ENCODE measurements around the gene ESYT1.

The ESYT1 gene

GRCh38 chr12:56084958-56085543 lies 43.0 kb upstream of the ESYT1 start (continued):
- TF ChIP-seq PRDM2 (tag by site-specific recombination; IDR thresholded peaks at IDR 0.05; ENCODE audit: borderline replicate concordance), result no peak
- TF ChIP-seq CTCF (tag by site-specific recombination; IDR thresholded peaks at IDR 0.05), result 0 out of 2 replicates have a peak, but pooled peaks have one; percentile 10
- TF ChIP-seq ZNF280D (tag by site-specific recombination; IDR thresholded peaks at IDR 0.05), result no peak
- no peak for TF ChIP-seq ZNF26 (tag by site-specific recombination; IDR thresholded peaks at IDR 0.05)
- peak; percentile 43 for TF ChIP-seq ZNF654 (tag by site-specific recombination; IDR thresholded peaks at IDR 0.05; ENCODE audit: low read depth)
- no peak for TF ChIP-seq ZNF114 (tag by site-specific recombination; IDR thresholded peaks at IDR 0.05)
- no peak for TF ChIP-seq PBX3 (CRISPR knock-in tag; IDR thresholded peaks at IDR 0.05)
- no peak for TF ChIP-seq ZNF837 (tag by site-specific recombination; IDR thresholded peaks at IDR 0.05)
- no peak for TF ChIP-seq ZNF112 (tag by site-specific recombination; IDR thresholded peaks at IDR 0.05)

- ChIA-PET POLR2A (interaction anchor here (0.6 to 5.0 kb wide), 3 partner anchors 18 to 33 kb away, joined by 3 to 39 read pairs (median 10); partner anchors contain the start of genes PA2G4 and ZC3H10), CTCF (interaction anchor here (0.9 to 1.7 kb wide), 9 partner anchors 9 to 196 kb away, joined by 3 to 9 read pairs (median 3); partner anchors contain the start of genes PA2G4 and ZC3H10)
- Histone ChIP-seq H3K9me3 (ENCODE audit: control insufficient read depth, insufficient read depth, low read depth, low read length) (no peaks in the 10 kb centered on the region), H3K36me3 (ENCODE audit: control insufficient read depth in 2 of 2, insufficient read depth in 1 of 2, low read length in 2 of 2) (peaks cover 0 to 10% of the 10 kb centered on the region in 2 experiments; a peak in 2 of 3 replicates), H3K4me3 (ENCODE audit: low read depth, low read length) (no peak overlapping the region), H3K4me1 (ENCODE audit: control insufficient read depth, insufficient read depth, low read length) (no peaks in the 10 kb centered on the region), H3K27ac (ENCODE audit: extremely low read depth, low read depth, low read length) (no peak overlapping the region)
- TF ChIP-seq WT1 (tag by site-specific recombination; IDR thresholded peaks at IDR 0.05) (peak; percentile 39; the same call in 1 of the 2 replicates), ZNF248 (tag by site-specific recombination; IDR thresholded peaks at IDR 0.05) (no peak)
Measured at GRCh38 chr12:56086096-56086495, 42.0 kb upstream of the ESYT1 start.
